WTC11 (cell line): ENCODE measurements around the gene MID1. TPM values are rescaled to one million over a fixed set of nuclear protein-coding genes. Genes with fewer than 3 reads are reported as not detected.

ENCODE experiments used
- ATAC-seq: fragments of 200-7000 bp; cut with Tn5 transposase; 2 replicates; pipeline ENCODE4 v1.10.0; 2021; ENCODE audit warnings: mild to moderate bottlenecking, moderate library complexity
- CTCF ChIA-PET: fragments of 300-600 bp; sonication (Branson Sonifier 250); formaldehyde crosslinking; loops from one replicate; lab custom pipeline; 2021; ENCODE audit warnings: antibody characterized with exemption; lab: Charles Lee
- POLR2A ChIA-PET: fragments of 350-600 bp; sonication (Branson Sonifier 250); formaldehyde crosslinking; loops from one replicate; lab custom pipeline; 2021; ENCODE audit warnings: antibody characterized with exemption; lab: Charles Lee
- DNase-seq: peaks from one replicate; pipeline ENCODE4 v3.0.0; 2021; ENCODE audit warnings: low spot score
- H3K27ac Mint-ChIP-seq: 2 replicates; pipeline ENCODE4 v1.8.0; 2021; ENCODE audit warnings: mixed read lengths
- H3K27me3 Mint-ChIP-seq: 2 replicates; pipeline ENCODE4 v1.8.0; 2021; ENCODE audit warnings: low read depth, mild to moderate bottlenecking, moderate library complexity, mixed read lengths
- H3K36me3 Mint-ChIP-seq: 2 replicates; pipeline ENCODE4 v1.8.0; 2021; ENCODE audit warnings: mixed read lengths
- H3K4me1 Mint-ChIP-seq: 2 replicates; pipeline ENCODE4 v1.8.0; 2022; ENCODE audit warnings: mixed read lengths
- H3K4me3 Mint-ChIP-seq: 2 replicates; pipeline ENCODE4 v1.8.0; 2021; ENCODE audit warnings: mild to moderate bottlenecking, moderate library complexity, mixed read lengths
- H3K9me3 Mint-ChIP-seq: 2 replicates; pipeline ENCODE4 v1.8.0; 2021; ENCODE audit warnings: mixed read lengths
- ATF1 ChIP-seq: sonication (generic); formaldehyde crosslinking; IDR thresholded peaks from 2 replicates; pipeline ENCODE4 v1.8.1; 2023; ENCODE audit warnings: mild to moderate bottlenecking, moderate library complexity, missing genetic modification reagents
- ATF3 ChIP-seq: sonication (generic); formaldehyde crosslinking; conservative IDR thresholded peaks from 2 replicates; pipeline ENCODE4 v1.8.1; 2022; ENCODE audit warnings: mild to moderate bottlenecking, missing genetic modification reagents
- CREB1 ChIP-seq: sonication (generic); formaldehyde crosslinking; IDR thresholded peaks from 2 replicates; pipeline ENCODE4 v1.8.0; 2023; ENCODE audit warnings: mild to moderate bottlenecking, missing genetic modification reagents
- CTCF ChIP-seq: fragments of 200-600 bp; IDR thresholded peaks from 2 replicates; pipeline ENCODE4 v1.8.0; 2022; ENCODE audit warnings: antibody characterized with exemption
- E2F5 ChIP-seq: sonication (generic); formaldehyde crosslinking; IDR thresholded peaks from 2 replicates; pipeline ENCODE4 v1.8.1; 2022; ENCODE audit warnings: mild to moderate bottlenecking, moderate library complexity, missing genetic modification reagents
- ESRRA ChIP-seq: sonication (generic); formaldehyde crosslinking; IDR thresholded peaks from 2 replicates; pipeline ENCODE4 v1.8.1; 2022; ENCODE audit warnings: mild to moderate bottlenecking, missing genetic modification reagents, borderline replicate concordance
- GTF2I ChIP-seq: fragments of 250-450 bp; sonication (Bioruptor Pico); conservative IDR thresholded peaks from 2 replicates; pipeline ENCODE4 v1.4.0; 2021; ENCODE audit warnings: mild to moderate bottlenecking
- HMGA2 ChIP-seq: fragments of 250-450 bp; sonication (Bioruptor Pico); IDR thresholded peaks from 2 replicates; pipeline ENCODE4 v1.4.0; 2021; ENCODE audit warnings: mild to moderate bottlenecking, moderate library complexity
- IRF2 ChIP-seq: sonication (generic); formaldehyde crosslinking; IDR thresholded peaks from 2 replicates; pipeline ENCODE4 v1.8.0; 2022; ENCODE audit warnings: low read depth, missing genetic modification reagents, borderline replicate concordance
- JUN ChIP-seq: sonication (generic); formaldehyde crosslinking; IDR thresholded peaks from 2 replicates; pipeline ENCODE4 v1.8.0; 2023; ENCODE audit warnings: mild to moderate bottlenecking, missing genetic modification reagents
- MAX ChIP-seq: sonication (generic); formaldehyde crosslinking; IDR thresholded peaks from 2 replicates; pipeline ENCODE4 v1.8.0; 2022; ENCODE audit warnings: mild to moderate bottlenecking, missing genetic modification reagents
- NR1H2 ChIP-seq: sonication (generic); formaldehyde crosslinking; IDR thresholded peaks from 2 replicates; pipeline ENCODE4 v1.9.0; 2021; ENCODE audit warnings: mild to moderate bottlenecking, moderate library complexity, missing genetic modification reagents
- PREB ChIP-seq: sonication (generic); formaldehyde crosslinking; IDR thresholded peaks from 2 replicates; pipeline ENCODE4 v1.8.1; 2022; ENCODE audit warnings: mild to moderate bottlenecking, missing genetic modification reagents, moderate library complexity, borderline replicate concordance
- RELA ChIP-seq: sonication (generic); formaldehyde crosslinking; IDR thresholded peaks from 2 replicates; pipeline ENCODE4 v1.8.1; 2022; ENCODE audit warnings: missing genetic modification reagents, mild to moderate bottlenecking, borderline replicate concordance
- SOX15 ChIP-seq: fragments of 250-450 bp; sonication (Bioruptor Pico); IDR thresholded peaks from 2 replicates; pipeline ENCODE4 v1.9.0; 2021; ENCODE audit warnings: mild to moderate bottlenecking
- TP53 ChIP-seq: sonication (generic); formaldehyde crosslinking; IDR thresholded peaks from 2 replicates; pipeline ENCODE4 v1.8.1; 2023; ENCODE audit warnings: mild to moderate bottlenecking, missing genetic modification reagents
- ZNF138 ChIP-seq: sonication (generic); formaldehyde crosslinking; conservative IDR thresholded peaks from 2 replicates; pipeline ENCODE4 v1.8.1; 2022; ENCODE audit warnings: mild to moderate bottlenecking, moderate library complexity, missing genetic modification reagents
- ZNF281 ChIP-seq: sonication (generic); formaldehyde crosslinking; IDR thresholded peaks from 2 replicates; pipeline ENCODE4 v1.8.0; 2023; ENCODE audit warnings: mild to moderate bottlenecking, missing genetic modification reagents
- ZNF396 ChIP-seq: fragments of 250-450 bp; sonication (Bioruptor Pico); IDR thresholded peaks from 2 replicates; pipeline ENCODE4 v1.8.0; 2021; ENCODE audit warnings: mild to moderate bottlenecking, moderate library complexity, borderline replicate concordance
- ZNF416 ChIP-seq: fragments of 250-450 bp; sonication (Bioruptor Pico); IDR thresholded peaks from 2 replicates; pipeline ENCODE4 v1.9.0; 2021; ENCODE audit warnings: mild to moderate bottlenecking, inconsistent platforms
- ZNF423 ChIP-seq: fragments of 250-450 bp; sonication (Bioruptor Pico); IDR thresholded peaks from 2 replicates; pipeline ENCODE4 v2.1.2; 2022; ENCODE audit warnings: mild to moderate bottlenecking, moderate library complexity
- total RNA-seq: library from RNA; stranded (reverse); gene quantifications from 3 replicates; pipeline ENCODE4 v1.2.3, GENCODE V29; 2021

Gene MID1
- total RNA-seq, 1 experiment from 2014 or later = 52.2 TPM

- ATAC-seq (no peak), DNase-seq (no peak)
- Mint-ChIP-seq H3K27ac (no peak overlapping the region), H3K4me1 (peaks cover 33% of the 10 kb centered on the region), H3K27me3 (no peaks in the 10 kb centered on the region), H3K4me3 (no peak overlapping the region), H3K9me3 (no peaks in the 10 kb centered on the region), H3K36me3 (no peaks in the 10 kb centered on the region)
- TF ChIP-seq ESRRA = no peak
- TF ChIP-seq TP53 (CRISPR knock-in tag) = no peak
- no peak for TF ChIP-seq E2F5 (CRISPR knock-in tag)
- TF ChIP-seq CREB1 (CRISPR knock-in tag) = no peak
- TF ChIP-seq GTF2I (CRISPR knock-in tag) = no peak
- TF ChIP-seq ZNF423 = no peak
- no peak for TF ChIP-seq CTCF
- TF ChIP-seq NR1H2 (CRISPR knock-in tag) = no peak
- no peak for TF ChIP-seq RELA (CRISPR knock-in tag)
- TF ChIP-seq ATF3 = no peak
- TF ChIP-seq JUN (CRISPR knock-in tag) = no peak
- no peak for TF ChIP-seq ZNF416 (CRISPR knock-in tag)
- no peak for TF ChIP-seq ZNF138 (CRISPR knock-in tag)
- no peak for TF ChIP-seq HMGA2 (CRISPR knock-in tag)
- TF ChIP-seq MAX (CRISPR knock-in tag) = no peak
- no peak for TF ChIP-seq ATF1 (CRISPR knock-in tag)
- no peak for TF ChIP-seq ZNF396 (CRISPR knock-in tag)
- no peak for TF ChIP-seq PREB (CRISPR knock-in tag)
- CTCF ChIA-PET = interaction anchor here (0.9 to 1.5 kb wide), 3 partner anchors 89 to 433 kb away, joined by 4 to 5 read pairs (median 4); no protein-coding TSS in a partner anchor
- POLR2A ChIA-PET = no interaction called here
Observed at GRCh38 chrX:10622197-10622596, 1.8 kb upstream of the MID1 start.

- ATAC-seq (no peak), DNase-seq (no peak)
- Mint-ChIP-seq H3K4me1 (peaks cover 56% of the 10 kb centered on the region), H3K27ac (peak overlapping the region; percentile 96), H3K9me3 (no peaks in the 10 kb centered on the region), H3K4me3 (peak overlapping the region; percentile 97), H3K36me3 (no peaks in the 10 kb centered on the region), H3K27me3 (no peaks in the 10 kb centered on the region)
- ChIA-PET POLR2A (interaction anchor here (0.8 to 1.4 kb wide), 2 partner anchors 10 to 446 kb away, joined by 4 to 8 read pairs; no protein-coding TSS in a partner anchor), CTCF (interaction anchor here (0.7 to 1.6 kb wide), 6 partner anchors 17 to 429 kb away, joined by 3 to 8 read pairs (median 4); no protein-coding TSS in a partner anchor)
- TF ChIP-seq IRF2 (no peak), SOX15 (no peak), ZNF281 (CRISPR knock-in tag) (no peak)
Observed at GRCh38 chrX:10619425-10620046, 849 bp downstream of the MID1 start.
